Mesodermal cell (in vitro differentiated cells): ENCODE measurements around the gene OR10A2.
"Not testable (repeated sequence)": the region's sequence is repeated elsewhere in the genome, so short reads cannot be mapped to it uniquely, and the experiment has no call there.

Experiments used
- H3K27ac ChIP-seq: 2 replicates; pipeline ENCODE4 v1.7.0; 2013; ENCODE audit warnings: mild to moderate bottlenecking, low read depth, low read length, moderate library complexity; ENCODE audit not compliant: severe bottlenecking
- H3K36me3 ChIP-seq: 2 replicates; pipeline ENCODE4 v1.7.1; 2013; ENCODE audit warnings: mild to moderate bottlenecking, low read length, moderate library complexity; ENCODE audit not compliant: control insufficient read depth, insufficient read depth
- H3K4me1 ChIP-seq: one replicate; pipeline ENCODE4 v1.7.1; 2013; ENCODE audit warnings: mild to moderate bottlenecking, low read length; ENCODE audit not compliant: insufficient read depth, control insufficient read depth, poor library complexity, severe bottlenecking
- H3K4me3 ChIP-seq: 2 replicates; pipeline ENCODE4 v1.7.0; 2013; ENCODE audit warnings: low read length, control low read depth, mild to moderate bottlenecking; ENCODE audit not compliant: insufficient read depth, poor library complexity, severe bottlenecking; ENCODE audit errors: extremely low read depth
- H3K9me3 ChIP-seq: 2 replicates; pipeline ENCODE4 v1.7.1; 2013; ENCODE audit warnings: mild to moderate bottlenecking, low read length, moderate library complexity; ENCODE audit not compliant: control insufficient read depth
- WGBS, 2 experiments: methylation state at CpG; one replicate each; pipeline ENCODE4 v1.1.5; 2013; ENCODE audit warnings: missing lambda C conversion rate in 2 of 2; ENCODE audit not compliant: insufficient coverage in 2 of 2; 5-methylcytosine and 5-hydroxymethylcytosine counted together

Gene OR10A2

DNA sequence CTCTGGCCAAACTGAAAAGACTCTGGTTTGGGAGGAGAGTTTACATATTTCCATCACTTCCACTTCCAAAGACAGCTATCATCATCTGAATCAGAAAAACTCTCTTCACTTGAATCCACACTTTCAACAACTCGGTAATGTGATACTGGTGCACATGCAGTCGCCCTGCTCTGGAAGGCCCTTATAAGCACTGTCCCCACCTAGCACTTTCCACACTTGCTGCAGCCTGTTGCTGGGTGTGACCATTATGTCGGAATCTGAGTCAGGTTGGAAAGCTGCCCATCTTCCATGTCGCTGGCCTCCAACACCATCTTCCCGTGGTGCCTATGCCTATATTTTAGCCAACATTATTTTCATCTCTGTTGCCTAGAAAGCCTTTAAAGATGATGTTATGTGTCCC, 18.5 kb upstream of the OR10A2 start:
- 93 to 100% methylated on average over 3 to 4 of the region's 5 CpGs for WGBS, 2 experiments
- no peaks in the 10 kb centered on the region for H3K9me3 ChIP-seq
- H3K27ac ChIP-seq: no peak overlapping the region
- H3K36me3 ChIP-seq: no peaks in the 10 kb centered on the region
- H3K4me1 ChIP-seq: no peaks in the 10 kb centered on the region
- no peak overlapping the region for H3K4me3 ChIP-seq

- Histone ChIP-seq H3K4me1 (no peaks in the 10 kb centered on the region), H3K9me3 (no peaks in the 10 kb centered on the region), H3K27ac (no peak within 1 kb of the TSS), H3K36me3 (no peaks in the 10 kb centered on the region), H3K4me3 (no peak within 1 kb of the TSS)
- WGBS, 2 experiments: 67 to 100% methylated on average over 1 of the region's 3 CpGs
Measured at GRCh38 chr11:6845383-6845782, 17.5 kb upstream of the OR10A2 start, which contains the start of gene OR10A5. OR10A5 (plus strand) TSS chr11:6845683; CDS start chr11:6845683, 0 bp downstream.

DNA sequence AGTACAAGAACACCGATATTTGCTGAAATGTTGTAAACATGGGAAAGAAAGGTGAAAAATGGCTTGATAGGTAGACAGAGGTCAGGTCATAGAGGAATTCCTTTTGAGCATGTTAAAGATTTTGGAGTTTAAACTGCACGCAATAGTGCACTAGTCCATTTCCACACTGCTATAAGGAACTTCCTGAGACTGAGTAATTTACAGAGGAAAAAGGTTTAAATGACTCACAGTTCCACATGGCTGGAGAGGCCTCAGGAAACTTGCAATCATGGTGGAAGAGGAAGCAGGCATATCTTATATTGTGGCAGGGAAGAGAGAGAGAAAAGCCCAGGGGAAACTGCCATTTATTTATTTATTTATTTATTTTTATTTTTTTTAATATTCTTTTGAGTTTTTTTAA, 12.3 kb upstream of the OR10A2 start:
- no peaks in the 10 kb centered on the region for H3K9me3 ChIP-seq
- WGBS, 2 experiments: 100% methylated on average over 1 to 2 of the region's 2 CpGs
- H3K4me3 ChIP-seq: no peak overlapping the region
- H3K4me1 ChIP-seq: no peaks in the 10 kb centered on the region
- H3K27ac ChIP-seq: no peak overlapping the region
- no peaks in the 10 kb centered on the region for H3K36me3 ChIP-seq

GRCh38 chr11:6854801-6855200, 8.1 kb upstream of the OR10A2 start:
- H3K27ac ChIP-seq, H3K4me1 ChIP-seq, H3K36me3 ChIP-seq, H3K9me3 ChIP-seq, H3K4me3 ChIP-seq: not testable (repeated sequence)
- 60 to 95% methylated on average over 2 of the region's 6 CpGs for WGBS, 2 experiments

DNA sequence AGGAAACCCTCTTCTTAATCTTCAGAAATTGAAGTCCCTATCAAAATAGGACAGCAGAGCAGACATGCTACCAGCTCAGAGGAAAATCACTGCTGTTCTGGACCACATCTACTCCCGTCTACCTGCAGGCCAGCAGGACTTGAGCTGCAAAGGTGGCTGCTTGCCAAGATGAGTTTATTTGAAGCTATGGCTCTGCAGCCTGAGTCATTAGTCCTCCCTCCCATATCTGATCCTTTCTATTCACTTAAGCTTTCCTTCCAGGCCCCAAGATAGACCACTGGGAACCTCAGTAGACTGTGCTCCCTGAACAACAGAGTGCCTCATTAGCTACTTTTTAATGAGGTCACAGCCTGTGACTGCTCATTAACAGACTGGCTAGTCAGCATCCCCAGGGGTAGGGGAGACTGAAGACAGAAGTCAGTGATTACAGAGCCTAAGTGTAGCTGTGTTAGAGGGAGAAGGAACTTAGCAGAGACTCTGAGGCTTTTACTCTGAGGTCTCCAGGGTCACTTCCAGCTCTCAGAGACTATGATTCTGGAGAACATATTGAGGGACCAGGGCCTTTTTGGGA, 6.8 kb upstream of the OR10A2 start:
- WGBS, 2 experiments: 100% methylated on average over 1 of the region's 1 CpG; no CpG with 5 or more reads in 1 of the 2 experiments
- H3K9me3 ChIP-seq: no peaks in the 10 kb centered on the region
- no peak overlapping the region for H3K27ac ChIP-seq
- H3K4me1 ChIP-seq: no peaks in the 10 kb centered on the region
- H3K36me3 ChIP-seq: no peaks in the 10 kb centered on the region
- H3K4me3 ChIP-seq: no peak overlapping the region

DNA sequence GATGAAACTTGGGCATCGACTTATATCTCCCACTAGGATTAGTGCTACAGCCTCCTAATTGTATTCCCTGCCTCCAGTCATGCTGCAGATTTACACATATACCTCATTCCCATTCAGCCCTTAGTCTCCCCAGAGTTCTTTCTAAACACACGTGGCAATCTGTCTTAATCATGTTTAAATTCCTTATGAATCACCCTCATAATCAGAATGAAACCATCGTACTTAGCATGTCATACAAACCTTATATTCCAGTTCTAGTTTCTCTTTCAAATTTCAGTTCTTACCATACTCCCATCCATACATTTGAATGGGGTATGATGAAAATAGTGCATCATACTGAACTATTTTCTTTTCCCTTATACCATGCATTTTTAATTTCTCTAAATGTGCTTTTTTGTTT, 6.0 kb upstream of the OR10A2 start:
- Histone ChIP-seq H3K27ac (no peak overlapping the region), H3K4me1 (no peaks in the 10 kb centered on the region), H3K9me3 (no peaks in the 10 kb centered on the region), H3K4me3 (no peak overlapping the region), H3K36me3 (no peaks in the 10 kb centered on the region)
- WGBS, 2 experiments: 51 to 62% methylated on average over 2 to 3 of the region's 3 CpGs

GRCh38 chr11:6864438-6864837, 1.6 kb downstream of the OR10A2 start:
- Histone ChIP-seq H3K36me3 (no peaks in the 10 kb centered on the region), H3K4me1 (no peaks in the 10 kb centered on the region), H3K9me3 (no peaks in the 10 kb centered on the region), H3K4me3 (no peak overlapping the region), H3K27ac (no peak overlapping the region)
- WGBS, 2 experiments: no CpG with 5 or more reads among the region's 1 CpG

DNA sequence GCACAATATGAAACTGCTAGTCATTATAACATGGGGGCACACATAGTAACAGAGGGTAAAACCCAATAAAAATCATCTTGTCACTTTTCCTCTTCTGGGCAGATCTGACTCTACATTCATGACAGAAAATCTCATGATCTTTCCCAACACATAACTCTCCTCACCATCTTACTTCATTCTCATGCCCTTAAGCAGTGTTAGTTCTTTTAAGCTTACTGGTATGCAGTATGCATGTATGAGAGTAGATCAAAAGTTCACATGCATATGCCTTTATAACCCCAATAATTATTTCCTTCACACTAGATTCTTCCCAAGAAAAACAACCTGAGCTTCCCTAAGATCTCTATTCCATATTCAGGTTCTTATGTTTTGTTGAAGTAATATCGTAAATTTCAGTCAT, 8.4 kb downstream of the OR10A2 start:
- no peaks in the 10 kb centered on the region for H3K9me3 ChIP-seq
- H3K4me3 ChIP-seq: no peak overlapping the region
- no peaks in the 10 kb centered on the region for H3K4me1 ChIP-seq
- no peaks in the 10 kb centered on the region for H3K36me3 ChIP-seq
- WGBS, 2 experiments: no CpG with 5 or more reads among the region's 1 CpG
- no peak overlapping the region for H3K27ac ChIP-seq

DNA sequence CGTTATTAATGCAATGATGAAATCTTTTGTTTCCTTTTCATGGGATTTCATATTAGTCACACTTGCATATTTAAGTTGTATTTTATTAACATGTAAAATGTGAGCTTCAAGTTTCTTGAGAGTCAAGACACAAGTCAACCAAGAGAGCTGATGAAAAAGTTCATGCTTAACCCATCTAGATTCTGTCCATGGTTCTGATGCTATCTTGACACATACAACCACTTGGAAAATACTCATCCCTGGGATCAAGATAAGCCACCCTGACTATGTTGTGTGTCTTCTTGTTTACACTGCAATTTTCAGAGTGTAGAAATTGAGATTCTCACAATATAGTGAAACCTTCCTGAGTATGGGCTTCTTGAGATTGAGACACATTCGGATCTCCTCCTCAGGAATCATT, 12.9 kb downstream of the OR10A2 start:
- Histone ChIP-seq H3K36me3 (no peaks in the 10 kb centered on the region), H3K9me3 (no peaks in the 10 kb centered on the region), H3K4me3 (no peak overlapping the region), H3K4me1 (no peaks in the 10 kb centered on the region), H3K27ac (no peak overlapping the region)
- 83% methylated on average over 1 of the region's 2 CpGs; no CpG with 5 or more reads in 1 of the 2 experiments for WGBS, 2 experiments

GRCh38 chr11:6876325-6876724, 13.5 kb downstream of the OR10A2 start, which contains the start of gene OR10A4:
OR10A4 (plus strand) TSS chr11:6876625; CDS start chr11:6876648, 23 bp downstream.
- Histone ChIP-seq H3K9me3 (no peaks in the 10 kb centered on the region), H3K27ac (no peak within 1 kb of the TSS), H3K36me3 (no peaks in the 10 kb centered on the region), H3K4me3 (no peak within 1 kb of the TSS), H3K4me1 (no peaks in the 10 kb centered on the region)
- WGBS, 2 experiments: 50 to 94% methylated on average over 1 of the region's 1 CpG

DNA sequence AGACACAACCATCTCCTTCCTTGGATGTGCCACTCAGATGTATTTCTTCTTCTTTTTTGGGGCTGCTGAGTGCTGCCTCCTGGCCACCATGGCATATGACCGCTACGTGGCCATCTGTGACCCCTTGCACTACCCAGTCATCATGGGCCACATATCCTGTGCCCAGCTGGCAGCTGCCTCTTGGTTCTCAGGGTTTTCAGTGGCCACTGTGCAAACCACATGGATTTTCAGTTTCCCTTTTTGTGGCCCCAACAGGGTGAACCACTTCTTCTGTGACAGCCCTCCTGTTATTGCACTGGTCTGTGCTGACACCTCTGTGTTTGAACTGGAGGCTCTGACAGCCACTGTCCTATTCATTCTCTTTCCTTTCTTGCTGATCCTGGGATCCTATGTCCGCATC, 14.1 kb downstream of the OR10A2 start:
- H3K4me1 ChIP-seq: no peaks in the 10 kb centered on the region
- no peak overlapping the region for H3K4me3 ChIP-seq
- H3K27ac ChIP-seq: no peak overlapping the region
- no peaks in the 10 kb centered on the region for H3K36me3 ChIP-seq
- H3K9me3 ChIP-seq: no peaks in the 10 kb centered on the region
- 88 to 92% methylated on average over 3 of the region's 3 CpGs for WGBS, 2 experiments
